HUES48 (cell line): ENCODE measurements around the gene ELOA.
"Not testable (repeated sequence)": the region's sequence is repeated elsewhere in the genome, so short reads cannot be mapped to it uniquely, and the experiment has no call there.

Experiments
- H3K27ac ChIP-seq: one replicate; pipeline ENCODE4 v1.7.0; 2013; ENCODE audit warnings: low read depth, low read length, inconsistent platforms
- H3K27me3 ChIP-seq: 2 replicates; pipeline ENCODE4 v1.6.1; 2013; ENCODE audit warnings: mild to moderate bottlenecking, low read length; ENCODE audit not compliant: control insufficient read depth, insufficient read depth
- H3K36me3 ChIP-seq: 2 replicates; pipeline ENCODE4 v1.6.1; 2013; ENCODE audit warnings: low read length; ENCODE audit not compliant: control insufficient read depth, insufficient read depth
- H3K4me1 ChIP-seq: 2 replicates; pipeline ENCODE4 v1.6.1; 2013; ENCODE audit warnings: mild to moderate bottlenecking, low read length; ENCODE audit not compliant: control insufficient read depth, insufficient read depth
- H3K4me3 ChIP-seq: 2 replicates; pipeline ENCODE4 v1.5.1; 2013; ENCODE audit warnings: mild to moderate bottlenecking, low read depth, low read length
- H3K9ac ChIP-seq: 2 replicates; pipeline ENCODE4 v1.6.1; 2013; ENCODE audit warnings: mild to moderate bottlenecking, low read depth, low read length, moderate library complexity
- H3K9me3 ChIP-seq: 2 replicates; pipeline ENCODE4 v1.6.1; 2013; ENCODE audit warnings: low read length; ENCODE audit not compliant: control insufficient read depth, insufficient read depth

Gene ELOA

GRCh38 chr1:23796466-23797271 is 53.4 kb downstream of the ELOA start:
- Histone ChIP-seq H3K9ac (no peak overlapping the region), H3K4me1 (peaks cover 11% of the 10 kb centered on the region), H3K27ac (no peak overlapping the region), H3K27me3 (no peaks in the 10 kb centered on the region), H3K9me3 (no peaks in the 10 kb centered on the region), H3K36me3 (peaks cover 48% of the 10 kb centered on the region), H3K4me3 (no peak overlapping the region)

- peaks cover 8% of the 10 kb centered on the region for H3K4me1 ChIP-seq
- H3K27me3 ChIP-seq, result peaks cover 5% of the 10 kb centered on the region; the same call in 1 of the 2 replicates
- no peak overlapping the region for H3K4me3 ChIP-seq
- H3K9me3 ChIP-seq, result no peaks in the 10 kb centered on the region
- H3K27ac ChIP-seq, result no peak overlapping the region
- peaks cover 47% of the 10 kb centered on the region for H3K36me3 ChIP-seq
- H3K9ac ChIP-seq, result no peak overlapping the region
Measured at GRCh38 chr1:23797478-23798448, 54.5 kb downstream of the ELOA start.

GRCh38 chr1:23798662-23799142 is 55.4 kb downstream of the ELOA start:
- H3K9ac ChIP-seq, result no peak overlapping the region

GRCh38 chr1:23799255-23799569 is 55.9 kb downstream of the ELOA start:
- Histone ChIP-seq H3K9ac (no peak overlapping the region), H3K27me3 (peaks cover 5% of the 10 kb centered on the region; the same call in 1 of the 2 replicates), H3K27ac (peak overlapping the region; percentile 89)

More at GRCh38 chr1:23798662-23799142, 55.4 kb downstream of the ELOA start:
- peak overlapping the region; percentile 89 for H3K27ac ChIP-seq
- H3K36me3 ChIP-seq, result peaks cover 38% of the 10 kb centered on the region
- peaks cover 5% of the 10 kb centered on the region; the same call in 1 of the 2 replicates for H3K27me3 ChIP-seq
- H3K9me3 ChIP-seq, result no peaks in the 10 kb centered on the region
- H3K4me1 ChIP-seq, result peaks cover 8% of the 10 kb centered on the region
- no peak overlapping the region for H3K4me3 ChIP-seq

DNA sequence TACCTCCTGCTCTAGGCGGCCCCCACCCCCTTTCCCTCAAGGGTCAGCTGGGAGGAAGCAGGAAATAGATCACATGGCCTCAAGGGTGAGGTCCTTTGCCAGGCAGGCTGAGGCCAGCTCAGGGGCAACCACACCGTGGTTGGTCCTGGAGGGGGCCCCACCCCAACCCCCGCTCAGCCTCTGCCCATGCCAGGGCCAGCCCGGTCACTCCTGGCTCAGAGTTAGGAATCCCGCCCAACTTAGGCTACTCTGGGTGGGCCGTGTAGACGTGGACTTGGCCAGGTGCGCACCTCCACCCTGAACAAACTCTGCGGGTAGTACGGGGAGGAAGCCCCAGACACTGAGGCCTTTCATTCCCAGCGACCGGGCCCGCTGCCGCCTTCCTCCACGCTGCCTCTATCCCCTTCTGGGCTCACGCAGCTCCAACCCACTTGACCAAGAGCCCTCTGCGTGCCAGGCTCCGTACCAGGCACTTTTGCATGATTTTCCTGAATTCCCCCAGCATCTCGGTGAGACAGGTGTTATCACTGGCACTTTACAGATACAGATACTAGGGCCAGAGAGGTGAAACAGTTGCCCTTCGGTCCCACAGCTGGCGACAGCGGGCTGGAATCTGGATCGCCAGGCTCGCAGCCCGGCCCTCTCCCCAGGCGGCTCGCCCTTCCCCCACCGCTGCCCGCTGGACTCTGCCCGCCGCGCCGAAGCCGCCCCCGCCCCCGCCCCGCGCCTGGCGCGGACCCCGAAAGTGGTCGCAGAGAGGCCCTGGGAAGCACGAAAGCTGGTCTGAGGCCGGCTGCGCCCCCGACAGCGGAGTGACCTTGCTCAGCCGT is 56.5 kb downstream of the ELOA start:
- peaks cover 5% of the 10 kb centered on the region; the same call in 1 of the 2 replicates for H3K27me3 ChIP-seq
- H3K4me3 ChIP-seq, result peak overlapping the region; percentile 92
- peak overlapping the region; percentile 89 for H3K27ac ChIP-seq

More at GRCh38 chr1:23799255-23799569, 55.9 kb downstream of the ELOA start:
- Histone ChIP-seq H3K4me3 (peak overlapping the region; percentile 92), H3K9me3 (no peaks in the 10 kb centered on the region), H3K36me3 (peaks cover 35% of the 10 kb centered on the region), H3K4me1 (peaks cover 8% of the 10 kb centered on the region)

GRCh38 chr1:23800400-23801337 is 57.4 kb downstream of the ELOA start, which contains the start of gene GALE:
Gene GALE, minus strand, starts transcription at chr1:23800754. Its CDS starts 1,747 bp downstream, at chr1:23799007.
- peak within 1 kb of the TSS; percentile 89 for H3K27ac ChIP-seq
- H3K4me1 ChIP-seq, result peaks cover 8% of the 10 kb centered on the region
- peaks cover 5% of the 10 kb centered on the region; the same call in 1 of the 2 replicates for H3K27me3 ChIP-seq
- no peaks in the 10 kb centered on the region for H3K9me3 ChIP-seq
- peak within 1 kb of the TSS; percentile 66 for H3K9ac ChIP-seq
- H3K4me3 ChIP-seq, result peak within 1 kb of the TSS; percentile 92
- peaks cover 26% of the 10 kb centered on the region for H3K36me3 ChIP-seq

More for the DNA sequence above, 56.5 kb downstream of the ELOA start:
- H3K4me1 ChIP-seq, result peaks cover 8% of the 10 kb centered on the region
- H3K9me3 ChIP-seq, result no peaks in the 10 kb centered on the region
- peaks cover 30% of the 10 kb centered on the region for H3K36me3 ChIP-seq
- peak overlapping the region; percentile 66 for H3K9ac ChIP-seq

DNA sequence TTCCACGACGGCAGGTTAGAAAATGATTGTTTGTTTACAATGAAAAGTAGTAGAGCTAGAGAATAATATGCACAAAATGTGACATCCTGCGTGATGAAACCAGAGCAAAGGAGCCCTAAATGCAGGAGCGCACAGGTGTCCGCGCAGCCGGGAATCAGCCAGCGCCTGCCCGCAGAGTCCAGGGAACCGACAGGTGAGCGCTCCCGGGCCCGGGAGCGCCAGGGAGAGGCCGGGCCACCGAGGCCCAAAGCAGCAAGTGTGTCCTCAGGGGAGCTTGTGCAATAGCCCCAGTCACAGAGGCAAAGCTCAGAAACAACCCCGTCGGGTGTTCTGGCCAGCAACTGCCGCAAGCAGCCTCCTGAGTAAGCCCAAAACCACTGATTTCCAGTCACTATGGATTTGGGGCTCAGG is 58.1 kb downstream of the ELOA start:
- Histone ChIP-seq H3K4me1 (peaks cover 8% of the 10 kb centered on the region), H3K27me3 (peaks cover 5% of the 10 kb centered on the region; the same call in 1 of the 2 replicates), H3K27ac (peak overlapping the region; percentile 89), H3K4me3 (peak overlapping the region; percentile 92), H3K9me3 (no peaks in the 10 kb centered on the region), H3K9ac (no peak overlapping the region), H3K36me3 (peaks cover 21% of the 10 kb centered on the region)

DNA sequence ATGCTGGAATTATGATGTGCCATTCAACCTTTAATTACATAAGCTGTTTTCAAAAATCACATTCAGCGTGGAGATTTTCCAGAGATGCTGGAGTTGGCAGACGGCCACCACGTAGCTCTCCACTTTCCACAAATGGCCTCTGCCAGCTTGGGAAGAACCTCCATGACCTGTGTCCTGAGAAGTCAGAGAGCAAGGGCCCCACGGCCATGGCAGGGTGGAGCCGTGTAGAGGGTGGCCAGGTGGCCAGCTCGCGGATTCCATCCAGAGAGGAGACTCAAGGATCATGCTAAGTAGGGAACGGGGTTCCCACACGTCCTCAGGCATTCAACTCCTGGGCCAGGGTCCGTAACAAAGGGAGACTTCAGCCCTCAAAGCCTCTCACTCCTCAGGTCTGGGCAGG is 58.6 kb downstream of the ELOA start:
- Histone ChIP-seq H3K9ac (no peak overlapping the region), H3K27ac (no peak overlapping the region), H3K36me3 (peaks cover 16% of the 10 kb centered on the region), H3K4me3 (0 out of 2 replicates have a peak overlapping the region, but pooled peaks have one; percentile 92), H3K4me1 (peaks cover 8% of the 10 kb centered on the region), H3K9me3 (no peaks in the 10 kb centered on the region), H3K27me3 (peaks cover 5% of the 10 kb centered on the region; the same call in 1 of the 2 replicates)

DNA sequence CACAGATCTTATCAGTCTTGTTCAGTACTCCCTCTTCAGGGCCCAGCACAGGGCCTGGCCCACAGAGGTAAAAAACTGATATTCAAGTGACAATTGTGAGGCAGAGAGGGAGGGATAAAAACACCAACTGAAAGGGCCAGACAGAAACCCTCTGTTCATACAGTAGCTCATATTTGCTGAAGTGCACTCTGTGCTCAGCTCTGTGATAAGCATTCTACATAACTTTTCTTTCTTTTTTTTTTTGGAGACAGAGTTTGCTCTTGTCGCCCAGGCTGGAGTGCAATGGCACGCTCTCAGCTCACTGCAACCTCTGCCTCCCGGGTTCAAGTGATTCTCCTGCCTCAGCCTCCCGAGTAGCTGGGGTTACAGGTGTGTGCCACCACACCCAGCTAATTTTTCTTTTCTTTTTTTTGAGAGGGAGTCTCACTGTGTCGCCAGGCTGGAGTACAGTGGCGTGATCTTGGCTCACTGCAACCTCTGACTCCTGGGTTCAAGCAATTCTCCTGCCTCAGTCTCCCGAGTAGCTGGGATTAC is 59.6 kb downstream of the ELOA start:
- H3K4me3 ChIP-seq, H3K27ac ChIP-seq, H3K27me3 ChIP-seq, H3K4me1 ChIP-seq, H3K9ac ChIP-seq, H3K9me3 ChIP-seq, H3K36me3 ChIP-seq: not testable (repeated sequence)
